Measurements from ENCODE around the gene ZC3H13. TPM values are rescaled to one million over a fixed set of nuclear protein-coding genes. Genes with fewer than 3 reads are reported as not detected.

The ZC3H13 gene
- total and polyA plus RNA-seq, 9 donors = 21.0 to 50.0 (median 39.2) TPM

DNA sequence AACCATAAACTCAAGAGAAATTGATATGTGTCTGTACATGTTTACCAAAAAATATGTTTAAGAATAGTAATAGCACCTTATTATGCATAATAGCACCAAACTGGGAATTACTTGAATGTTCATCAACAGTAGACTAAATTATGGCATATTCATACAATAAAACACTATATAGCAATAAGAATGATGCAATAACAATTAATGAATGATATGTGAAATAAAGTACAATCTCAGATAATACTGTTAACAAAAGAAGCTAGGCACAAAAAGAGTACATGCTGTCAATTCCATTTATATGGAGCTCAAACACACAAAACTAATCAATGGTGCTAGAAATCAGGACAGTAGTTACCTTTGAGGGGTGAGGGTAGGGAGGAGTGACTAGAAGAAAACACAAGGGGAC lies 36.3 kb downstream of the ZC3H13 start:
- H3K4me1 ChIP-seq (ENCODE audit: control insufficient read depth, insufficient read depth, low read length) = no peaks in the 10 kb centered on the region
- no peak overlapping the region for H3K27ac ChIP-seq (ENCODE audit: low read length)
- H3K27me3 ChIP-seq (ENCODE audit: control insufficient read depth, insufficient read depth, low read length) = no peaks in the 10 kb centered on the region
- DNase-seq = no peak
- no peak overlapping the region for H3K4me3 ChIP-seq (ENCODE audit: low read length)
- H3K9me3 ChIP-seq (replicated peaks; ENCODE audit: control insufficient read depth, low read depth, low read length) = no peaks in the 10 kb centered on the region
- peaks cover 10% of the 10 kb centered on the region for H3K36me3 ChIP-seq (ENCODE audit: control insufficient read depth, insufficient read depth, low read length)

DNA sequence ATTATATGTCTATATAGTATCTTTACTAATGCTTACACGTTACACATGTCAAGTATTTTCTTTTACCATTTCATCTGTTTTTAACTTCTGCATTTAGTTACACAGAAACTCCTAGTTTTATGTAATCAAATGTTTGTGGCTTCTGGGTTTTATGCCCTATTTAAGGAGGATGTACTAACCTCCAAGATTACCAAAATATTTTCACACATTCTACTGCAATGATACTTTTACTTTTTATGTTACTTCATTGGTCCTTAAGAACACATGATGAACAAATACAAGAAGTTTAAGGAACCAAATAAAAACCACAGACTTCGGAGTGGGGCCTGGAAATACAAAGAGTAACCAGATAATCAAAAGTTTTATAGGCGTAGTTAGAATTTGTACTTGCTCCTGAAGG lies 37.2 kb downstream of the ZC3H13 start:
- Histone ChIP-seq H3K27ac (ENCODE audit: low read length) (no peak overlapping the region), H3K27me3 (ENCODE audit: control insufficient read depth, insufficient read depth, low read length) (no peaks in the 10 kb centered on the region), H3K4me3 (ENCODE audit: low read length) (no peak overlapping the region), H3K9me3 (replicated peaks; ENCODE audit: control insufficient read depth, low read depth, low read length) (no peaks in the 10 kb centered on the region), H3K36me3 (ENCODE audit: control insufficient read depth, insufficient read depth, low read length) (peaks cover 13% of the 10 kb centered on the region), H3K4me1 (ENCODE audit: control insufficient read depth, insufficient read depth, low read length) (no peaks in the 10 kb centered on the region)
- no peak for DNase-seq
- no CpG with 5 or more reads among the region's 3 CpGs for WGBS (ENCODE audit: insufficient coverage)

DNA sequence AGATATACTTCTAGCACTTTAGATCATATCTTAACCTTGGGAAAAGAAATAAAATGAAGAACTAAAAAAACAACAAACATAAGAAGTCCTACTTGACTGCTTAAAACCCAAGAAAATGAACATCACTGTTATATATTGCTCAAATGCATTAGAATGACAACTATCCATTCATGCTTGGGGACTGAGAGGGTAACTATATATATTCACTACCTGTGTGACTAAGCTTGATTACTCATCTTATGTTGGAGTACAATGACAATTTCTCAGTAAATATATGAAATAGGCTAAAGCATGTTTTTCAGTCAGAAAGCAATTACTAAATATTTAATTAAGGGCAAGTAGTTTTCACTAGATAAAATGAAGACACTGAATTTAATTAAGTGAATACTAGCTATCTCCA lies 40.1 kb downstream of the ZC3H13 start:
- DNase-seq = no peak
- Histone ChIP-seq H3K4me1 (ENCODE audit: control insufficient read depth, insufficient read depth, low read length) (no peaks in the 10 kb centered on the region), H3K36me3 (ENCODE audit: control insufficient read depth, insufficient read depth, low read length) (peaks cover 8% of the 10 kb centered on the region), H3K27ac (ENCODE audit: low read length) (no peak overlapping the region), H3K27me3 (ENCODE audit: control insufficient read depth, insufficient read depth, low read length) (no peaks in the 10 kb centered on the region), H3K4me3 (ENCODE audit: low read length) (no peak overlapping the region), H3K9me3 (replicated peaks; ENCODE audit: control insufficient read depth, low read depth, low read length) (no peaks in the 10 kb centered on the region)

DNA sequence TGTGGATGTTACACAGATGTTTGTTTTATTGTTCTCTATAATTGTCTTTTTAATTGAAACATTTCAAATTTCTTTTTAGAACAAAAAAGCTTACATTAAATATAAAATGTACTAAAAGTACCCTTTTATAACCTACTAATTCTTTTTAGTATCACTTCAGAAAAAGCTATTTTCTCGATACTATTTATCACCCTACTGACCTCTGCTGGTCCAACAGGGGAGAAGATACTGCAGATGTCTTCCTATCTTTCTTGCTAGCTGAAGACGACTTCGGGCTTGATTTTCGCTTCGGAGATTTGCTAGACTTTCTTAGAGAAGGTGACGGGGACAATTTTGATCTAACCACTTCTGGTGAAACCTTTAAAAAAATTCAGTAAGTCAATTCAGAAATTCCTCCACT lies 42.4 kb downstream of the ZC3H13 start:
- DNase-seq = peak; percentile 7
- Histone ChIP-seq H3K36me3 (ENCODE audit: control insufficient read depth, insufficient read depth, low read length) (peaks cover 15% of the 10 kb centered on the region), H3K9me3 (replicated peaks; ENCODE audit: control insufficient read depth, low read depth, low read length) (no peaks in the 10 kb centered on the region), H3K27ac (ENCODE audit: low read length) (no peak overlapping the region), H3K4me1 (ENCODE audit: control insufficient read depth, insufficient read depth, low read length) (no peaks in the 10 kb centered on the region), H3K27me3 (ENCODE audit: control insufficient read depth, insufficient read depth, low read length) (no peaks in the 10 kb centered on the region), H3K4me3 (ENCODE audit: low read length) (no peak overlapping the region)
- 33% methylated on average over 1 of the region's 6 CpGs for WGBS (ENCODE audit: insufficient coverage)

DNA sequence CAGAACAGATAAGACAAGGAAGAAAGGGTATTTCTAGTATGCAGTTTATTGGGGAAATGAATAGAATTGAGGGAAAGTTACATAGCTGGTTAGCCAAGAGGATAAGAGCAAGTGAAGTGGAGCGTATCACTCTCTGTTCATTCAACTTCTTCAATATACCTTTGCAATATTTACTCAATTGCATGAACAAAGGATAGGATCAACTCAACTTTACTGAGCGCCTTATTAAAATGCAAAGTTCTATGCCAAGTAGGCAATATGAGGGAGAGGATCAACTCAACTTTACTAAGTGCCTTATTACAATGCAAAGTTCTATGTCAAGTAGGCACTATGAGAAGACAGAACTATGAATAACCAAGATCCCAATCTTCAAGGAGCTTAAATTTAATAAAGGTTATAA lies 43.9 kb downstream of the ZC3H13 start:
- WGBS (ENCODE audit: insufficient coverage) = no CpG with 5 or more reads among the region's 2 CpGs
- no peaks in the 10 kb centered on the region for H3K27me3 ChIP-seq (ENCODE audit: control insufficient read depth, insufficient read depth, low read length)
- peaks cover 15% of the 10 kb centered on the region for H3K36me3 ChIP-seq (ENCODE audit: control insufficient read depth, insufficient read depth, low read length)
- H3K9me3 ChIP-seq (replicated peaks; ENCODE audit: control insufficient read depth, low read depth, low read length) = no peaks in the 10 kb centered on the region
- no peak overlapping the region for H3K27ac ChIP-seq (ENCODE audit: low read length)
- no peak overlapping the region for H3K4me3 ChIP-seq (ENCODE audit: low read length)
- DNase-seq = no peak
- H3K4me1 ChIP-seq (ENCODE audit: control insufficient read depth, insufficient read depth, low read length) = no peaks in the 10 kb centered on the region

DNA sequence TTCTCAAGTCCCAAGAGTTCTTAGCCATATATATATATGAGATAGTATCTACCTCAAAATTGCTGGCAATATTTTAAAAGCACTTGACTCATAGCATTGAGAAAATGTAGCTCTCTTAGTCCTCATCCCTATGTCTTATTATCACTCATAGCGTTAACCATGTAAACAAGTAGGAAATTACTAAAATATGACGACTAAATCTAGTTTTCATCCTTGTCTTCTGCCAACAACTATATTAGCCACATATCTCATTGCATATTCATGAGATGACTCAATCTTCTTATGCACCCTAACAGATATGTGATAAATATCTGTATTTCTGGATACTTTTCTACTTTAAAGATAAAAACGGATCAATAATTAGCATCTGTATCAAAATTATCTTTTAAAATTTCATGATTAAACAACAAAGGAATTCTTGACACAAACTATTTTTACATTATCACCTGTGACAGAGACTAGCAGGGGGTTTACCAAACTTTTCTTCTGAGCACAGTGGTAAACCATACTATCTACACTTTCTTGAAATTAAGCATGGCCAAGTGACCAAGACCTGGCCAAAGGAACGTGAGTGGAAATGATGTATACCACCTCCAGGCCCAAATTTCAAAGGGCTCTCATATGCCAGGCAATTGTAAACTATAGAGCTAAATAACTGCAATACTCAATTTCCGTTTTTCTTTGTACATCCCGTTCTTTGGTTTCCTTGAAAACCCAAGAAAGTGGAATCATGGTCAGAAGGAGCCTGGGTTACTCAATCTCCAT lies 45.7 kb downstream of the ZC3H13 start:
- no peaks in the 10 kb centered on the region for H3K4me1 ChIP-seq (ENCODE audit: control insufficient read depth, insufficient read depth, low read length)
- H3K36me3 ChIP-seq (ENCODE audit: control insufficient read depth, insufficient read depth, low read length) = peaks cover 15% of the 10 kb centered on the region
- H3K27me3 ChIP-seq (ENCODE audit: control insufficient read depth, insufficient read depth, low read length) = no peaks in the 10 kb centered on the region
- no CpG with 5 or more reads among the region's 6 CpGs for WGBS (ENCODE audit: insufficient coverage)
- no peak for DNase-seq
- no peaks in the 10 kb centered on the region for H3K9me3 ChIP-seq (replicated peaks; ENCODE audit: control insufficient read depth, low read depth, low read length)
- H3K4me3 ChIP-seq (ENCODE audit: low read length) = no peak overlapping the region
- no peak overlapping the region for H3K27ac ChIP-seq (ENCODE audit: low read length)

DNA sequence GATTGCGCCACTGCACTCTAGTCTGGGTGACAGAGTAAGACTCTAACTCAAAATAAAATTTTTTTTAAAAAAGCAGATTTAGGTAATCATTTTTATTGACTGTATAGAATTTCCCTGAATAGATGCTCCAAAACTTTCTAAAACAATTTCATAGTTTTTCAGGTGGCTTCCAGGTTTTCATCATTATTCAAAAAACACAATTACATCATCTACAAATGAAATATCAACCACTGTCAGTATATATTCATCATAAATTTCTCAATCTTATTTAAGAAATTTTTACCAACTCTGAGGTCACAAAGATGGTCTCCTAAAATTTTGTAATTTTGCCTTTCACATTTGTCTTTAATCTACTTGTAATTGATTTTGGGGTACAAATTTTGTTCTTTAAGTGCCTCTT lies 48.1 kb downstream of the ZC3H13 start:
- Histone ChIP-seq H3K4me1 (ENCODE audit: control insufficient read depth, insufficient read depth, low read length) (no peaks in the 10 kb centered on the region), H3K4me3 (ENCODE audit: low read length) (no peak overlapping the region), H3K9me3 (replicated peaks; ENCODE audit: control insufficient read depth, low read depth, low read length) (no peaks in the 10 kb centered on the region), H3K27ac (ENCODE audit: low read length) (no peak overlapping the region), H3K27me3 (ENCODE audit: control insufficient read depth, insufficient read depth, low read length) (no peaks in the 10 kb centered on the region), H3K36me3 (ENCODE audit: control insufficient read depth, insufficient read depth, low read length) (peaks cover 23% of the 10 kb centered on the region)
- no CpG with 5 or more reads among the region's 1 CpG for WGBS (ENCODE audit: insufficient coverage)
- no peak for DNase-seq

DNA sequence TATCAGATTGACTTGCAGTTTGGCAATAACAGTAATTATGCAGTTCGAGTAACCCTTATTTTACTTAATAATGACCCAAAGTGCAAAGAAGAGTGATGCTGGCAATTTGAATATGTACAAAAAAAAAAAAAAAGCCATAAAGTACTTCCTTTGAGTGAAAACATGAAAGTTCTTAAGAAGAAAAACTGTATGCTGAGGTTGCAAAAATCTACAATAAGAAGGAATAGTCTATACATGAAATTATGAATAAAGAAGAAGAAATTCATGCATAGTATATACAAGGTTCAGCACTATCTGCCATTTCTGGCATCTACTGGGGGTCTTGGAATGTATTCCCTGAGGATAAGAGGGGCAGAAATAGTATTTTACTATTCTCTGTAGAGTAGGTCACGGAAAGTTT lies 55.9 kb downstream of the ZC3H13 start:
- H3K4me1 ChIP-seq (ENCODE audit: control insufficient read depth, insufficient read depth, low read length) = no peaks in the 10 kb centered on the region
- WGBS (ENCODE audit: insufficient coverage) = no CpG with 5 or more reads among the region's 2 CpGs
- H3K4me3 ChIP-seq (ENCODE audit: low read length) = no peak overlapping the region
- no peaks in the 10 kb centered on the region for H3K9me3 ChIP-seq (replicated peaks; ENCODE audit: control insufficient read depth, low read depth, low read length)
- no peak for DNase-seq
- H3K27ac ChIP-seq (ENCODE audit: low read length) = no peak overlapping the region
- peaks cover 21% of the 10 kb centered on the region for H3K36me3 ChIP-seq (ENCODE audit: control insufficient read depth, insufficient read depth, low read length)
- no peaks in the 10 kb centered on the region for H3K27me3 ChIP-seq (ENCODE audit: control insufficient read depth, insufficient read depth, low read length)

DNA sequence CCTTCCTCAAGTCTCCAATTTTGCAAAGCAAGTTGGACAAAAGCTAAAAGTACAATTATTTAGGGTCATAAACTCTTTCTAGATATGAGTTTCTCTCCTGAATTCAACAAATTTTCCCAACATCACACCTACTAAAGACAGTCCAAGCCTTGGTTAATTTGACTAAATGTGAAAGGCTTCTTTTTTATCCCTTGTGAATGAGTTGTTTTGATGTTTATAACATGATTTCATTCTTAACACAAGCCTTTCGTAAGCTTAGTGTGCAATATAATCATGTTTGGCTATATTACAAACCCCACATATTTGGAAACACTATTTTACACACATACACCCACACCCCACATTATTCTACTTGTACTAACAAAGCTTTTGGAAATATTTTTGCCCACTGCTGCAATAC lies 57.3 kb downstream of the ZC3H13 start:
- no CpG with 5 or more reads among the region's 1 CpG for WGBS (ENCODE audit: insufficient coverage)
- H3K36me3 ChIP-seq (ENCODE audit: control insufficient read depth, insufficient read depth, low read length) = peaks cover 12% of the 10 kb centered on the region

DNA sequence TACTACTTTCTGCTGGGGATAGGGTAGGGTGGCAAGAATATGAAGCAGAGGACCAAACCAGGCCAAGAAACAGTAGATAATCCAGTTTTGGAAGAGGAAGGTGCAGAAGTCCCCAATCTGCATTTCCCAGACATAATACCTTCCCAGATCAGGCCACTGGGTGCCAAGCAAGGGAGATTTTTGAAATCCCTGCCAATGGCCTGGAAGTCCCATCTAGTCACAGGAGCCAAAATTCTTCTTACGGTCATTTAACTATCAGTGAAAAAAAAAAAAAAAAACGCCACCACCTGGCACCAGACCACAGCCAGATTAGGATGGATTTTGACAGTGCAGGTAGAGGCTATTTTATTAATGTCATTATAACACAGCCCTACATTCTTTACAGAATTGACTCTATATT lies 57.8 kb downstream of the ZC3H13 start:
- Histone ChIP-seq H3K4me3 (ENCODE audit: low read length) (no peak overlapping the region), H3K27me3 (ENCODE audit: control insufficient read depth, insufficient read depth, low read length) (no peaks in the 10 kb centered on the region), H3K36me3 (ENCODE audit: control insufficient read depth, insufficient read depth, low read length) (peaks cover 9% of the 10 kb centered on the region), H3K4me1 (ENCODE audit: control insufficient read depth, insufficient read depth, low read length) (no peaks in the 10 kb centered on the region), H3K27ac (ENCODE audit: low read length) (no peak overlapping the region), H3K9me3 (replicated peaks; ENCODE audit: control insufficient read depth, low read depth, low read length) (no peaks in the 10 kb centered on the region)
- no CpG with 5 or more reads among the region's 2 CpGs for WGBS (ENCODE audit: insufficient coverage)
- no peak for DNase-seq

More for the DNA sequence above, 57.3 kb downstream of the ZC3H13 start:
- H3K4me3 ChIP-seq (ENCODE audit: low read length) = no peak overlapping the region
- H3K27ac ChIP-seq (ENCODE audit: low read length) = no peak overlapping the region
- no peaks in the 10 kb centered on the region for H3K4me1 ChIP-seq (ENCODE audit: control insufficient read depth, insufficient read depth, low read length)
- no peaks in the 10 kb centered on the region for H3K9me3 ChIP-seq (replicated peaks; ENCODE audit: control insufficient read depth, low read depth, low read length)
- H3K27me3 ChIP-seq (ENCODE audit: control insufficient read depth, insufficient read depth, low read length) = no peaks in the 10 kb centered on the region
- DNase-seq = no peak

DNA sequence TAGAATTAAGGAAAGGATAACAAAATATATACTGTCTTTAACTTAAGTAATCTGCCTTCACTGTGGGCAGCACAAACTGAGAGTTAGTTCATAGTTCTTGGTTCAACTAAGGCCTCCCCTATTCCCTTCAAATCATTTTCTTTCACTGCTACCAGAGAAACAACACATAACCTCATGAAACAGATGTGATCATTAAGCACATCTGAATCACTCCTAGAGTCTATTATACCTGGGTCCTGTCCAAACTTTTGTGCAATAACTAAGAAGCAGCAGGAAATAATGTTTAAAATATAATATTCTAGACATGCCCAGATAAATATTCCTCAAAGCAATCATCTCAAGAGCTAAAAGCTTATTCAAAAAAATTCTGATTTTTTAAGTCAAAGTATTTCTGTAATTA lies 62.9 kb downstream of the ZC3H13 start:
- Histone ChIP-seq H3K27me3 (ENCODE audit: control insufficient read depth, insufficient read depth, low read length) (no peaks in the 10 kb centered on the region), H3K4me1 (ENCODE audit: control insufficient read depth, insufficient read depth, low read length) (no peaks in the 10 kb centered on the region), H3K27ac (ENCODE audit: low read length) (no peak overlapping the region), H3K4me3 (ENCODE audit: low read length) (no peak overlapping the region), H3K9me3 (replicated peaks; ENCODE audit: control insufficient read depth, low read depth, low read length) (no peaks in the 10 kb centered on the region), H3K36me3 (ENCODE audit: control insufficient read depth, insufficient read depth, low read length) (peaks cover 24% of the 10 kb centered on the region)
- peak; percentile 43 for DNase-seq
